NCI-H1930 (cell line): ENCODE results near the gene KIT.
A peak's percentile ranks its signal among the peaks of the same experiment; 100 is the strongest.

Experiments
- DNase-seq, 2 experiments: peaks; one replicate each; lab custom pipeline; 2025; lab: John Stamatoyannopoulos, UW

Gene KIT

GRCh38 chr4:54707406-54707805 lies 49.6 kb downstream of the KIT start:
- no peak for DNase-seq

- no peak for DNase-seq
These were observed 50.9 kb downstream of the KIT start for GRCh38 chr4:54708339-54709279.

- DNase-seq = no peak
These were observed 51.6 kb downstream of the KIT start for GRCh38 chr4:54709400-54709799.

GRCh38 chr4:54712206-54712605 lies 54.4 kb downstream of the KIT start:
- no peak for DNase-seq

GRCh38 chr4:54714631-54715030 lies 56.9 kb downstream of the KIT start:
- DNase-seq = no peak

GRCh38 chr4:54716478-54717065 lies 58.8 kb downstream of the KIT start:
- no peak for DNase-seq

- no peak for DNase-seq
These were observed 59.9 kb downstream of the KIT start for GRCh38 chr4:54717694-54718093.

GRCh38 chr4:54719378-54719777 lies 61.6 kb downstream of the KIT start:
- DNase-seq = no peak

GRCh38 chr4:54723220-54723619 lies 65.5 kb downstream of the KIT start:
- no peak for DNase-seq

- peak; percentile 75 to 78 for DNase-seq
These were observed 66.1 kb downstream of the KIT start for GRCh38 chr4:54723820-54724219.

GRCh38 chr4:54726907-54727306 lies 69.2 kb downstream of the KIT start:
- no peak for DNase-seq

- DNase-seq = no peak
These were observed 69.6 kb downstream of the KIT start for GRCh38 chr4:54727346-54727745.

GRCh38 chr4:54728368-54728767 lies 70.6 kb downstream of the KIT start:
- no peak for DNase-seq

- DNase-seq = no peak
These were observed 71.5 kb downstream of the KIT start for GRCh38 chr4:54729256-54729655.

- DNase-seq = no peak
These were observed 72.8 kb downstream of the KIT start for GRCh38 chr4:54730581-54730980.

GRCh38 chr4:54731552-54731951 lies 73.8 kb downstream of the KIT start:
- no peak for DNase-seq

- DNase-seq = no peak
These were observed 74.2 kb downstream of the KIT start for GRCh38 chr4:54731976-54732375.

- DNase-seq = no peak
These were observed 79.7 kb downstream of the KIT start for GRCh38 chr4:54737421-54737820.

GRCh38 chr4:54741202-54741601 lies 83.4 kb downstream of the KIT start:
- DNase-seq = no peak

- no peak for DNase-seq
These were observed 85.1 kb downstream of the KIT start for GRCh38 chr4:54742636-54743399.

GRCh38 chr4:54743562-54743961 lies 85.8 kb downstream of the KIT start:
- no peak for DNase-seq

- DNase-seq = no peak
These were observed 86.7 kb downstream of the KIT start for GRCh38 chr4:54744487-54744886.
